CD14-positive monocyte (primary cell): ENCODE results near the gene UGT1A3. TPM values are rescaled to one million over a fixed set of nuclear protein-coding genes. Genes with fewer than 3 reads are reported as not detected.

Source experiments
- DNase-seq, 3 donors: peaks; one replicate each; pipeline ENCODE4 v3.0.0-alpha.2; 2011 to 2022
- H2AFZ ChIP-seq: 2 replicates; pipeline ENCODE4 v1.6.0; 2012; ENCODE audit warnings: mild to moderate bottlenecking, low read depth, low read length, inconsistent platforms; ENCODE audit not compliant: insufficient read depth, poor library complexity, severe bottlenecking
- H3K27ac ChIP-seq, 2 donors: 1 replicate in 1 of 2; 2 replicates in 1 of 2; pipeline ENCODE4 v1.5.1; 2012 to 2013; ENCODE audit warnings: low read length in 2 of 2, control low read depth in 1 of 2, inconsistent platforms in 1 of 2, low read depth in 1 of 2, mild to moderate bottlenecking in 1 of 2
- H3K27me3 ChIP-seq, 2 donors: one replicate each; pipeline versions ENCODE4 v1.6.0 to v1.6.1; 2011 to 2013; ENCODE audit warnings: low read length in 2 of 2; ENCODE audit not compliant: control insufficient read depth in 2 of 2, insufficient read depth in 2 of 2
- H3K36me3 ChIP-seq, 2 donors: replicated peaks in 1 of 2; 1 replicate in 1 of 2; 2 replicates in 1 of 2; pipeline versions ENCODE4 v1.5.1 to v1.6.1; 2012 to 2013; ENCODE audit warnings: low read length in 2 of 2, control low read depth in 1 of 2, inconsistent platforms in 1 of 2, mild to moderate bottlenecking in 1 of 2; ENCODE audit not compliant: insufficient read depth in 2 of 2, control insufficient read depth in 1 of 2
- H3K4me1 ChIP-seq, 2 donors: 1 replicate in 1 of 2; 2 replicates in 1 of 2; pipeline versions ENCODE4 v1.5.1 to v1.6.1; 2012 to 2013; ENCODE audit warnings: low read length in 2 of 2, control low read depth in 1 of 2, inconsistent platforms in 1 of 2, mild to moderate bottlenecking in 1 of 2, moderate library complexity in 1 of 2; ENCODE audit not compliant: insufficient read depth in 2 of 2, control insufficient read depth in 1 of 2
- H3K4me2 ChIP-seq: replicated peaks from 2 replicates; pipeline ENCODE3; 2012; ENCODE audit warnings: low read length, moderate library complexity, mild to moderate bottlenecking; ENCODE audit not compliant: poor library complexity, severe bottlenecking; ENCODE audit errors: extremely low read depth
- H3K4me3 ChIP-seq, 3 experiments: fragments of 200-600 bp in 1 of 3; sonication (generic) in 1 of 3; replicated peaks in 1 of 3; 1 replicate in 2 of 3; 2 replicates in 1 of 3; pipeline ENCODE4 v1.5.1; 2011 to 2013; ENCODE audit warnings: low read length in 3 of 3, mild to moderate bottlenecking in 3 of 3, control low read depth in 2 of 3, low read depth in 2 of 3, inconsistent platforms in 1 of 3, moderate library complexity in 1 of 3
- H3K79me2 ChIP-seq: 2 replicates; pipeline ENCODE4 v1.6.0; 2012; ENCODE audit warnings: mild to moderate bottlenecking, control low read depth, inconsistent platforms, low read length, moderate library complexity; ENCODE audit not compliant: insufficient read depth
- H3K9ac ChIP-seq: 2 replicates; pipeline ENCODE4 v1.6.0; 2017; ENCODE audit warnings: low read length, mild to moderate bottlenecking; ENCODE audit not compliant: insufficient read depth, poor library complexity, severe bottlenecking
- H3K9me3 ChIP-seq, 2 donors: replicated peaks in 1 of 2; 1 replicate in 1 of 2; 2 replicates in 1 of 2; pipeline versions ENCODE4 v1.5.1 to v1.6.1; 2012 to 2013; ENCODE audit warnings: low read length in 2 of 2, control low read depth in 1 of 2; ENCODE audit not compliant: control insufficient read depth in 1 of 2, insufficient read depth in 1 of 2
- H4K20me1 ChIP-seq: 2 replicates; pipeline ENCODE4 v1.6.0; 2012; ENCODE audit warnings: mild to moderate bottlenecking, low read length, control low read depth, moderate library complexity; ENCODE audit not compliant: insufficient read depth
- H3K27ac Mint-ChIP-seq, 7 donors: one replicate each; pipeline ENCODE4 v1.8.0; 2020; ENCODE audit warnings: mild to moderate bottlenecking in 7 of 7, mixed read lengths in 7 of 7, moderate library complexity in 6 of 7, inconsistent platforms in 2 of 7
- H3K27me3 Mint-ChIP-seq, 3 donors: one replicate each; pipeline ENCODE4 v1.8.0; 2021 to 2022; ENCODE audit warnings: low read depth in 3 of 3, mild to moderate bottlenecking in 3 of 3, mixed read lengths in 3 of 3, moderate library complexity in 3 of 3, inconsistent platforms in 1 of 3
- H3K36me3 Mint-ChIP-seq, 2 donors: one replicate each; pipeline ENCODE4 v1.8.0; 2020; ENCODE audit warnings: mixed read lengths in 2 of 2, inconsistent platforms in 1 of 2, mild to moderate bottlenecking in 1 of 2
- H3K4me1 Mint-ChIP-seq: one replicate; pipeline ENCODE4 v1.8.0; 2020; ENCODE audit warnings: mild to moderate bottlenecking, mixed read lengths
- H3K4me3 Mint-ChIP-seq, 2 donors: one replicate each; pipeline ENCODE4 v1.8.0; 2020; ENCODE audit warnings: mild to moderate bottlenecking in 2 of 2, mixed read lengths in 2 of 2, moderate library complexity in 1 of 2
- H3K9me3 Mint-ChIP-seq, 7 donors: one replicate each; pipeline ENCODE4 v1.8.0; 2020 to 2022; ENCODE audit warnings: mixed read lengths in 7 of 7, mild to moderate bottlenecking in 6 of 7, moderate library complexity in 6 of 7, inconsistent platforms in 2 of 7
- WGBS: methylation state at CpG from one replicate; pipeline ENCODE4 v1.1.5; 2013; ENCODE audit warnings: missing lambda C conversion rate; ENCODE audit not compliant: insufficient coverage; 5-methylcytosine and 5-hydroxymethylcytosine counted together
- intact Hi-C, 2 donors: fragments of 100-400 bp; cut with micrococcal nuclease; formaldehyde crosslinking; loops; one replicate each; pipeline versions ENCODE4 v1.15.0 to v1.15.1; 2023
- polyA plus RNA-seq, 3 donors: library from polyadenylated mRNA; depleted of rRNA in 1 of 3; unstranded in 2 of 3; stranded (reverse) in 1 of 3; fragments of 300-500 nt in 2 of 3; fragments of >200 nt in 1 of 3; fragmentation: Illumina TruSeq in 2 of 3; gene quantifications; 1 replicate in 2 of 3; 2 replicates in 1 of 3; pipeline ENCODE4 v1.2.3, GENCODE V29; 2012 to 2021
- TF ChIP-seq, protein P1 (sequence below): fragments of 200-600 bp; IDR thresholded peaks from one replicate; pipeline ENCODE4 v1.8.0; 2022; ENCODE audit warnings: antibody characterized with exemption, mild to moderate bottlenecking

Gene UGT1A3
- polyA plus RNA-seq, 3 donors, result not detected

GRCh38 chr2:233819884-233820773 is 91.3 kb downstream of the UGT1A3 start:
- H3K4me2 ChIP-seq, result no peak overlapping the region
- H3K27ac ChIP-seq, result no peak overlapping the region
- no peaks in the 10 kb centered on the region for H3K36me3 ChIP-seq
- H3K4me1 Mint-ChIP-seq, result peaks cover 7% of the 10 kb centered on the region
- TF ChIP-seq, protein P1, sequence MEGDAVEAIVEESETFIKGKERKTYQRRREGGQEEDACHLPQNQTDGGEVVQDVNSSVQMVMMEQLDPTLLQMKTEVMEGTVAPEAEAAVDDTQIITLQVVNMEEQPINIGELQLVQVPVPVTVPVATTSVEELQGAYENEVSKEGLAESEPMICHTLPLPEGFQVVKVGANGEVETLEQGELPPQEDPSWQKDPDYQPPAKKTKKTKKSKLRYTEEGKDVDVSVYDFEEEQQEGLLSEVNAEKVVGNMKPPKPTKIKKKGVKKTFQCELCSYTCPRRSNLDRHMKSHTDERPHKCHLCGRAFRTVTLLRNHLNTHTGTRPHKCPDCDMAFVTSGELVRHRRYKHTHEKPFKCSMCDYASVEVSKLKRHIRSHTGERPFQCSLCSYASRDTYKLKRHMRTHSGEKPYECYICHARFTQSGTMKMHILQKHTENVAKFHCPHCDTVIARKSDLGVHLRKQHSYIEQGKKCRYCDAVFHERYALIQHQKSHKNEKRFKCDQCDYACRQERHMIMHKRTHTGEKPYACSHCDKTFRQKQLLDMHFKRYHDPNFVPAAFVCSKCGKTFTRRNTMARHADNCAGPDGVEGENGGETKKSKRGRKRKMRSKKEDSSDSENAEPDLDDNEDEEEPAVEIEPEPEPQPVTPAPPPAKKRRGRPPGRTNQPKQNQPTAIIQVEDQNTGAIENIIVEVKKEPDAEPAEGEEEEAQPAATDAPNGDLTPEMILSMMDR, result no peak
- H3K27ac Mint-ChIP-seq, result no peak overlapping the region
- DNase-seq, result no peak
- no peak overlapping the region for H2AFZ ChIP-seq
- no peak overlapping the region for H3K9ac ChIP-seq
- no peak overlapping the region for H3K4me3 Mint-ChIP-seq
- WGBS, result 95% methylated on average over 16 of the region's 18 CpGs
- H3K4me1 ChIP-seq, result peaks cover 4 to 8% of the 10 kb centered on the region in 2 donors
- no peaks in the 10 kb centered on the region for H3K27me3 ChIP-seq
- no peaks in the 10 kb centered on the region for H3K9me3 Mint-ChIP-seq
- no peaks in the 10 kb centered on the region for H3K79me2 ChIP-seq
- intact Hi-C loops, result no loop called here
- no peaks in the 10 kb centered on the region for H4K20me1 ChIP-seq
- no peaks in the 10 kb centered on the region for H3K9me3 ChIP-seq
- H3K27me3 Mint-ChIP-seq, result peaks cover 2 to 7% (median 3%) of the 10 kb centered on the region in 3 donors
- no peak overlapping the region for H3K4me3 ChIP-seq
- H3K36me3 Mint-ChIP-seq, result no peaks in the 10 kb centered on the region

- H3K9ac ChIP-seq, result no peak overlapping the region
- H3K4me1 Mint-ChIP-seq, result peaks cover 7% of the 10 kb centered on the region
- DNase-seq, result no peak
- no peak overlapping the region for H3K27ac Mint-ChIP-seq
- no peaks in the 10 kb centered on the region for H3K79me2 ChIP-seq
- TF ChIP-seq, protein P1, result no peak
- H2AFZ ChIP-seq, result no peak overlapping the region
- peaks cover 0 to 7% (median 2%) of the 10 kb centered on the region in 3 donors for H3K27me3 Mint-ChIP-seq
- H3K4me2 ChIP-seq, result no peak overlapping the region
- no peaks in the 10 kb centered on the region for H4K20me1 ChIP-seq
- 66% methylated on average over 3 of the region's 6 CpGs for WGBS
- no peaks in the 10 kb centered on the region for H3K36me3 Mint-ChIP-seq
- H3K4me1 ChIP-seq, result peaks cover 4 to 8% of the 10 kb centered on the region in 2 donors
- intact Hi-C loops, result no loop called here
- H3K9me3 Mint-ChIP-seq, result no peaks in the 10 kb centered on the region
- H3K4me3 Mint-ChIP-seq, result no peak overlapping the region
- no peak overlapping the region for H3K4me3 ChIP-seq
- H3K9me3 ChIP-seq, result no peaks in the 10 kb centered on the region
- no peaks in the 10 kb centered on the region for H3K27me3 ChIP-seq
- no peak overlapping the region for H3K27ac ChIP-seq
- H3K36me3 ChIP-seq, result no peaks in the 10 kb centered on the region
These were observed 91.9 kb downstream of the UGT1A3 start for GRCh38 chr2:233820774-233821105.
